ENCODE measurements around the gene ASH1L.
A peak's percentile ranks its signal among the peaks of the same experiment; 100 is the strongest.
"Not testable (repeated sequence)": the region's sequence is repeated elsewhere in the genome, so short reads cannot be mapped to it uniquely, and the experiment has no call there.

Gene ASH1L

GRCh38 chr1:155562581-155563376 lies at the start of gene ASH1L:
Gene ASH1L (minus strand): TSS chr1:155562803. CDS start chr1:155521519, 41,284 bp downstream.
- peak; percentile 90 to 92 (median 90) for DNase-seq (ENCODE audit: low read depth in 3 of 3)

- not testable (repeated sequence) for DNase-seq (ENCODE audit: low read depth in 3 of 3)
These were observed 47.6 kb upstream of the ASH1L start for GRCh38 chr1:155610257-155610647.

GRCh38 chr1:155609515-155610256 lies 47.1 kb upstream of the ASH1L start, which contains the start of gene MSTO1:
Gene MSTO1 (plus strand): TSS chr1:155610218. CDS start chr1:155610249, 31 bp downstream.
- peak; percentile 95 to 98 (median 97) for DNase-seq (ENCODE audit: low read depth in 3 of 3)

- DNase-seq (ENCODE audit: low read depth in 3 of 3): no peak
These were observed 46.3 kb upstream of the ASH1L start for GRCh38 chr1:155608888-155609225.

GRCh38 chr1:155607708-155608107 lies 45.1 kb upstream of the ASH1L start:
- no peak for DNase-seq (ENCODE audit: low read depth in 3 of 3)

GRCh38 chr1:155599828-155600572 lies 37.4 kb upstream of the ASH1L start:
- not testable (repeated sequence) for DNase-seq (ENCODE audit: low read depth in 3 of 3)

- no peak for DNase-seq (ENCODE audit: low read depth in 3 of 3)
These were observed 36.3 kb upstream of the ASH1L start for GRCh38 chr1:155598842-155599331.

GRCh38 chr1:155596864-155597263 lies 34.3 kb upstream of the ASH1L start:
- DNase-seq (ENCODE audit: low read depth in 3 of 3): no peak

GRCh38 chr1:155595877-155596474 lies 33.4 kb upstream of the ASH1L start:
- not testable (repeated sequence) for DNase-seq (ENCODE audit: low read depth in 3 of 3)

- DNase-seq (ENCODE audit: low read depth in 3 of 3): peak in 1 of 3 experiments; percentile 17
These were observed 29.2 kb upstream of the ASH1L start for GRCh38 chr1:155591770-155592169.

GRCh38 chr1:155590516-155591247 lies 28.1 kb upstream of the ASH1L start:
- not testable (repeated sequence) for DNase-seq (ENCODE audit: low read depth in 3 of 3)

GRCh38 chr1:155589282-155589681 lies 26.7 kb upstream of the ASH1L start:
- DNase-seq (ENCODE audit: low read depth in 3 of 3): not testable (repeated sequence)

- DNase-seq (ENCODE audit: low read depth in 3 of 3): not testable (repeated sequence)
These were observed 21.2 kb upstream of the ASH1L start for GRCh38 chr1:155583846-155584245.

GRCh38 chr1:155575608-155576007 lies 13.0 kb upstream of the ASH1L start:
- DNase-seq (ENCODE audit: low read depth in 3 of 3): not testable (repeated sequence)

- no peak for DNase-seq (ENCODE audit: low read depth in 3 of 3)
These were observed 11.5 kb upstream of the ASH1L start for GRCh38 chr1:155574077-155574476.

GRCh38 chr1:155570593-155570990 lies 8.0 kb upstream of the ASH1L start:
- DNase-seq (ENCODE audit: low read depth in 3 of 3): no peak

GRCh38 chr1:155569988-155570592 lies 7.5 kb upstream of the ASH1L start:
- no peak for DNase-seq (ENCODE audit: low read depth in 3 of 3)

GRCh38 chr1:155563377-155564022 lies 897 bp upstream of the ASH1L start:
- not testable (repeated sequence) for DNase-seq (ENCODE audit: low read depth in 3 of 3)

GRCh38 chr1:155561779-155562580 lies 623 bp downstream of the ASH1L start:
- DNase-seq (ENCODE audit: low read depth in 3 of 3): peak; percentile 23 to 46 (median 43)

Data from stimulated activated CD4-positive, alpha-beta T cell treated with anti-CD3 and anti-CD28 coated beads, TNF-alpha, amount 100 ng/mL, for 4 hours (primary cell).